Measurements from ENCODE around the gene NR3C1.

- no peak for TF ChIP-seq CTCF (IDR thresholded peaks at IDR 0.05 in 2 of 3, conservative IDR thresholded peaks at IDR 0.05 in 1 of 3; ENCODE audit: borderline replicate concordance in 1 of 3, insufficient read depth in 1 of 3, low read depth in 2 of 3, low read length in 2 of 3)
- no peak for TF ChIP-seq ZBTB33 (IDR thresholded peaks at IDR 0.05; ENCODE audit: extremely low read depth, insufficient replicate concordance, low read length)
- TF ChIP-seq POLR2A (IDR thresholded peaks at IDR 0.05; ENCODE audit: borderline replicate concordance, extremely low read depth, insufficient read depth, insufficient read length): no peak
Measured at GRCh38 chr5:143372187-143372829, 31.2 kb downstream of the NR3C1 start.

Measured in HCT116 (cell line).